ENCODE measurements around the gene SLC34A1.
A peak's percentile ranks its signal among the peaks of the same experiment; 100 is the strongest.

Gene SLC34A1

GRCh38 chr5:177434942-177435738 is 50.9 kb downstream of the SLC34A1 start:
- H3K27ac ChIP-seq (ENCODE audit: low read depth, low read length) = no peak overlapping the region
- no peak overlapping the region for H3K4me3 ChIP-seq (ENCODE audit: low read depth, low read length)
- no peaks in the 10 kb centered on the region for H3K27me3 ChIP-seq (ENCODE audit: control insufficient read depth, insufficient read depth, low read length)
- H3K4me1 ChIP-seq (ENCODE audit: control insufficient read depth, insufficient read depth, low read length) = peaks cover 1% of the 10 kb centered on the region; the same call in 1 of the 2 replicates
- no peak overlapping the region for H3K9ac ChIP-seq (ENCODE audit: low read length)
- H3K9me3 ChIP-seq (ENCODE audit: control insufficient read depth, insufficient read depth, low read depth, low read length) = no peaks in the 10 kb centered on the region
- peaks cover 85% of the 10 kb centered on the region for H3K36me3 ChIP-seq (ENCODE audit: control insufficient read depth, insufficient read depth, low read length)

- H3K4me3 ChIP-seq (ENCODE audit: low read depth, low read length) = no peak overlapping the region
- H3K27me3 ChIP-seq (ENCODE audit: control insufficient read depth, insufficient read depth, low read length) = no peaks in the 10 kb centered on the region
- H3K4me1 ChIP-seq (ENCODE audit: control insufficient read depth, insufficient read depth, low read length) = peaks cover 6% of the 10 kb centered on the region; the same call in 1 of the 2 replicates
- no peaks in the 10 kb centered on the region for H3K9me3 ChIP-seq (ENCODE audit: control insufficient read depth, insufficient read depth, low read depth, low read length)
- peaks cover 85% of the 10 kb centered on the region for H3K36me3 ChIP-seq (ENCODE audit: control insufficient read depth, insufficient read depth, low read length)
- H3K9ac ChIP-seq (ENCODE audit: low read length) = no peak overlapping the region
- no peak overlapping the region for H3K27ac ChIP-seq (ENCODE audit: low read depth, low read length)
Measured at GRCh38 chr5:177435847-177436536, 51.8 kb downstream of the SLC34A1 start.

GRCh38 chr5:177437623-177438022 is 53.4 kb downstream of the SLC34A1 start:
- Histone ChIP-seq H3K9ac (ENCODE audit: low read length) (no peak overlapping the region), H3K4me3 (ENCODE audit: low read depth, low read length) (no peak overlapping the region), H3K9me3 (ENCODE audit: control insufficient read depth, insufficient read depth, low read depth, low read length) (no peaks in the 10 kb centered on the region), H3K27ac (ENCODE audit: low read depth, low read length) (no peak overlapping the region), H3K27me3 (ENCODE audit: control insufficient read depth, insufficient read depth, low read length) (no peaks in the 10 kb centered on the region), H3K36me3 (ENCODE audit: control insufficient read depth, insufficient read depth, low read length) (peaks cover 81% of the 10 kb centered on the region), H3K4me1 (ENCODE audit: control insufficient read depth, insufficient read depth, low read length) (peaks cover 6% of the 10 kb centered on the region; the same call in 1 of the 2 replicates)

- Histone ChIP-seq H3K27me3 (ENCODE audit: control insufficient read depth, insufficient read depth, low read length) (no peaks in the 10 kb centered on the region), H3K4me1 (ENCODE audit: control insufficient read depth, insufficient read depth, low read length) (peaks cover 6% of the 10 kb centered on the region; the same call in 1 of the 2 replicates), H3K27ac (ENCODE audit: low read depth, low read length) (no peak overlapping the region), H3K9me3 (ENCODE audit: control insufficient read depth, insufficient read depth, low read depth, low read length) (no peaks in the 10 kb centered on the region), H3K4me3 (ENCODE audit: low read depth, low read length) (no peak overlapping the region), H3K36me3 (ENCODE audit: control insufficient read depth, insufficient read depth, low read length) (peaks cover 72% of the 10 kb centered on the region), H3K9ac (ENCODE audit: low read length) (no peak overlapping the region)
Measured at GRCh38 chr5:177438468-177438867, 54.2 kb downstream of the SLC34A1 start.

GRCh38 chr5:177439518-177440053 is 55.4 kb downstream of the SLC34A1 start:
- Histone ChIP-seq H3K9ac (ENCODE audit: low read length) (no peak overlapping the region), H3K9me3 (ENCODE audit: control insufficient read depth, insufficient read depth, low read depth, low read length) (no peaks in the 10 kb centered on the region), H3K4me1 (ENCODE audit: control insufficient read depth, insufficient read depth, low read length) (peaks cover 11% of the 10 kb centered on the region), H3K4me3 (ENCODE audit: low read depth, low read length) (no peak overlapping the region), H3K36me3 (ENCODE audit: control insufficient read depth, insufficient read depth, low read length) (peaks cover 62% of the 10 kb centered on the region), H3K27ac (ENCODE audit: low read depth, low read length) (no peak overlapping the region), H3K27me3 (ENCODE audit: control insufficient read depth, insufficient read depth, low read length) (no peaks in the 10 kb centered on the region)

GRCh38 chr5:177440211-177440989 is 56.2 kb downstream of the SLC34A1 start:
- Histone ChIP-seq H3K27me3 (ENCODE audit: control insufficient read depth, insufficient read depth, low read length) (peaks cover 4% of the 10 kb centered on the region), H3K9me3 (ENCODE audit: control insufficient read depth, insufficient read depth, low read depth, low read length) (no peaks in the 10 kb centered on the region), H3K4me3 (ENCODE audit: low read depth, low read length) (no peak overlapping the region), H3K9ac (ENCODE audit: low read length) (peak overlapping the region; percentile 7), H3K27ac (ENCODE audit: low read depth, low read length) (no peak overlapping the region), H3K36me3 (ENCODE audit: control insufficient read depth, insufficient read depth, low read length) (peaks cover 54% of the 10 kb centered on the region), H3K4me1 (ENCODE audit: control insufficient read depth, insufficient read depth, low read length) (peaks cover 17% of the 10 kb centered on the region)

- H3K27ac ChIP-seq (ENCODE audit: low read depth, low read length) = no peak overlapping the region
- peaks cover 46% of the 10 kb centered on the region for H3K36me3 ChIP-seq (ENCODE audit: control insufficient read depth, insufficient read depth, low read length)
Measured at GRCh38 chr5:177440990-177441780, 57.0 kb downstream of the SLC34A1 start.

GRCh38 chr5:177442066-177442826 is 58.0 kb downstream of the SLC34A1 start:
- Histone ChIP-seq H3K4me1 (ENCODE audit: control insufficient read depth, insufficient read depth, low read length) (peaks cover 24% of the 10 kb centered on the region), H3K36me3 (ENCODE audit: control insufficient read depth, insufficient read depth, low read length) (peaks cover 37% of the 10 kb centered on the region), H3K4me3 (ENCODE audit: low read depth, low read length) (no peak overlapping the region), H3K9me3 (ENCODE audit: control insufficient read depth, insufficient read depth, low read depth, low read length) (no peaks in the 10 kb centered on the region), H3K27ac (ENCODE audit: low read depth, low read length) (no peak overlapping the region), H3K9ac (ENCODE audit: low read length) (no peak overlapping the region), H3K27me3 (ENCODE audit: control insufficient read depth, insufficient read depth, low read length) (peaks cover 11% of the 10 kb centered on the region)

More at GRCh38 chr5:177440990-177441780, 57.0 kb downstream of the SLC34A1 start:
- H3K4me3 ChIP-seq (ENCODE audit: low read depth, low read length) = no peak overlapping the region
- peaks cover 23% of the 10 kb centered on the region for H3K4me1 ChIP-seq (ENCODE audit: control insufficient read depth, insufficient read depth, low read length)
- peaks cover 10% of the 10 kb centered on the region for H3K27me3 ChIP-seq (ENCODE audit: control insufficient read depth, insufficient read depth, low read length)
- H3K9me3 ChIP-seq (ENCODE audit: control insufficient read depth, insufficient read depth, low read depth, low read length) = no peaks in the 10 kb centered on the region
- no peak overlapping the region for H3K9ac ChIP-seq (ENCODE audit: low read length)

- peaks cover 11% of the 10 kb centered on the region for H3K27me3 ChIP-seq (ENCODE audit: control insufficient read depth, insufficient read depth, low read length)
- H3K9ac ChIP-seq (ENCODE audit: low read length) = no peak overlapping the region
- H3K9me3 ChIP-seq (ENCODE audit: control insufficient read depth, insufficient read depth, low read depth, low read length) = no peaks in the 10 kb centered on the region
- H3K36me3 ChIP-seq (ENCODE audit: control insufficient read depth, insufficient read depth, low read length) = peaks cover 26% of the 10 kb centered on the region
- H3K27ac ChIP-seq (ENCODE audit: low read depth, low read length) = no peak overlapping the region
- H3K4me1 ChIP-seq (ENCODE audit: control insufficient read depth, insufficient read depth, low read length) = peaks cover 33% of the 10 kb centered on the region
- no peak overlapping the region for H3K4me3 ChIP-seq (ENCODE audit: low read depth, low read length)
Measured at GRCh38 chr5:177443144-177443983, 59.1 kb downstream of the SLC34A1 start.

Data from HUES6 (cell line).